ENCODE results near the gene AK2.
"Not testable (repeated sequence)": the region's sequence is repeated elsewhere in the genome, so short reads cannot be mapped to it uniquely, and the experiment has no call there.

The AK2 gene

GRCh38 chr1:33024430-33025179 is 12.1 kb downstream of the AK2 start:
- not testable (repeated sequence) for DNase-seq (ENCODE audit: extremely low read depth in 1 of 2, low read depth in 1 of 2)

- no peak for DNase-seq (ENCODE audit: extremely low read depth in 1 of 2, low read depth in 1 of 2)
Measured at GRCh38 chr1:33022650-33023200, 14.0 kb downstream of the AK2 start.

- DNase-seq (ENCODE audit: extremely low read depth in 1 of 2, low read depth in 1 of 2) = no peak
Measured at GRCh38 chr1:33021567-33022431, 14.9 kb downstream of the AK2 start.

- no peak for DNase-seq (ENCODE audit: extremely low read depth in 1 of 2, low read depth in 1 of 2)
Measured at GRCh38 chr1:33018112-33018511, 18.6 kb downstream of the AK2 start.

- DNase-seq (ENCODE audit: extremely low read depth in 1 of 2, low read depth in 1 of 2) = no peak
Measured at GRCh38 chr1:33017175-33017574, 19.5 kb downstream of the AK2 start.

- no peak for DNase-seq (ENCODE audit: extremely low read depth in 1 of 2, low read depth in 1 of 2)
Measured at GRCh38 chr1:33015216-33015615, 21.5 kb downstream of the AK2 start.

GRCh38 chr1:33014464-33015163 is 22.1 kb downstream of the AK2 start:
- no peak for DNase-seq (ENCODE audit: extremely low read depth in 1 of 2, low read depth in 1 of 2)

- DNase-seq (ENCODE audit: extremely low read depth in 1 of 2, low read depth in 1 of 2) = no peak
Measured at GRCh38 chr1:33013791-33014190, 22.9 kb downstream of the AK2 start.

- no peak for DNase-seq (ENCODE audit: extremely low read depth in 1 of 2, low read depth in 1 of 2)
Measured at GRCh38 chr1:33012165-33012564, 24.5 kb downstream of the AK2 start.

GRCh38 chr1:33010932-33011731 is 25.6 kb downstream of the AK2 start:
- DNase-seq (ENCODE audit: extremely low read depth in 1 of 2, low read depth in 1 of 2) = no peak

GRCh38 chr1:33009561-33009960 is 27.1 kb downstream of the AK2 start:
- no peak for DNase-seq (ENCODE audit: extremely low read depth in 1 of 2, low read depth in 1 of 2)

GRCh38 chr1:33008051-33008914 is 28.4 kb downstream of the AK2 start:
- no peak for DNase-seq (ENCODE audit: extremely low read depth in 1 of 2, low read depth in 1 of 2)

GRCh38 chr1:33007190-33008050 is 29.3 kb downstream of the AK2 start:
- no peak for DNase-seq (ENCODE audit: extremely low read depth in 1 of 2, low read depth in 1 of 2)

- no peak for DNase-seq (ENCODE audit: extremely low read depth in 1 of 2, low read depth in 1 of 2)
Measured at GRCh38 chr1:33005838-33006421, 30.8 kb downstream of the AK2 start.

GRCh38 chr1:33005117-33005837 is 31.4 kb downstream of the AK2 start:
- DNase-seq (ENCODE audit: extremely low read depth in 1 of 2, low read depth in 1 of 2) = no peak

GRCh38 chr1:33004613-33005012 is 32.1 kb downstream of the AK2 start:
- no peak for DNase-seq (ENCODE audit: extremely low read depth in 1 of 2, low read depth in 1 of 2)

- DNase-seq (ENCODE audit: extremely low read depth in 1 of 2, low read depth in 1 of 2) = no peak
Measured at GRCh38 chr1:33003657-33004056, 33.0 kb downstream of the AK2 start.

All from activated CD8-positive, alpha-beta memory T cell treated with anti-CD3 and anti-CD28 coated beads for 1 hour (primary cell).